Kidney (tissue), 14 donors: ENCODE data around the gene CHRNA10. TPM values are rescaled to one million over a fixed set of nuclear protein-coding genes. Genes with fewer than 3 reads are reported as not detected.

ENCODE experiments used
- DNase-seq, 5 donors: peaks; one replicate each; pipeline ENCODE4 v3.0.0-alpha.2; 2013 to 2020
- FAIRE-seq: peaks from 2 replicates; lab custom pipeline; 2012; peaks lifted over from hg19 to GRCh38; lab: Jason Lieb, UNC
- H3K27ac ChIP-seq, 2 donors: one replicate each; pipeline ENCODE4 v1.7.0; 2013; ENCODE audit warnings: low read depth in 2 of 2, low read length in 2 of 2, inconsistent platforms in 1 of 2
- H3K27me3 ChIP-seq: one replicate; pipeline ENCODE4 v1.7.1; 2013; ENCODE audit warnings: low read length, inconsistent platforms; ENCODE audit not compliant: control insufficient read depth, insufficient read depth
- H3K36me3 ChIP-seq, 3 donors: one replicate each; pipeline versions ENCODE4 v1.7.0 to v1.7.1; 2013; ENCODE audit warnings: low read length in 3 of 3, control low read depth in 1 of 3, inconsistent platforms in 1 of 3; ENCODE audit not compliant: insufficient read depth in 3 of 3, control insufficient read depth in 2 of 3
- H3K4me1 ChIP-seq, 3 donors: one replicate each; pipeline versions ENCODE4 v1.7.0 to v1.7.1; 2013; ENCODE audit warnings: low read length in 3 of 3, inconsistent platforms in 1 of 3, low read depth in 1 of 3; ENCODE audit not compliant: control insufficient read depth in 2 of 3, insufficient read depth in 2 of 3
- H3K4me3 ChIP-seq, 3 donors: one replicate each; pipeline versions ENCODE4 v1.7.0 to v1.8.1; 2013; ENCODE audit warnings: low read length in 3 of 3, control low read depth in 1 of 3, inconsistent platforms in 1 of 3
- H3K9ac ChIP-seq, 3 donors: one replicate each; pipeline versions ENCODE4 v1.7.0 to v1.7.1; 2013; ENCODE audit warnings: low read length in 3 of 3, control low read depth in 1 of 3, inconsistent platforms in 1 of 3
- H3K9me3 ChIP-seq, 3 donors: one replicate each; pipeline versions ENCODE4 v1.7.0 to v1.7.1; 2013; ENCODE audit warnings: low read length in 3 of 3, control low read depth in 1 of 3, inconsistent platforms in 1 of 3; ENCODE audit not compliant: control insufficient read depth in 2 of 3, insufficient read depth in 1 of 3
- CTCF ChIP-seq: IDR thresholded peaks from 3 replicates; pipeline ENCODE4 v1.5.1; 2012; ENCODE audit warnings: mild to moderate bottlenecking, moderate library complexity, borderline replicate concordance; ENCODE audit not compliant: insufficient read depth; ENCODE audit errors: extremely low read depth
- intact Hi-C: fragments of 100-400 bp; cut with DNase I; formaldehyde crosslinking; loops from one replicate; pipeline ENCODE4 v1.11.1; 2022
- polyA plus RNA-seq: library from polyadenylated mRNA; stranded (reverse); fragments of 350-450 nt; fragmentation: Illumina TruSeq; extraction: RNeasy Lipid Tissue Mini Kit (QIAGEN cat#74804); gene quantifications from one replicate; pipeline ENCODE4 v1.2.3, GENCODE V29; 2014; ENCODE audit warnings: low read depth, low replicate concordance; ENCODE audit not compliant: insufficient read depth
- total RNA-seq: library from RNA; stranded (reverse); fragmentation: NEBNext Ultra II Directional; extraction: Animal tissue kit (Norgen Biotek cat#: 25700); gene quantifications from one replicate; pipeline ENCODE4 v1.2.1, GENCODE V29; 2021
- donor health status: control.
- donor health status: control.
- donor health status: control.
- donor health status: control.
- donor health status: control.
- donor health status: DM: yes; HTN: yes; CAD: no.
- donor health status: Normal renal cell carcinoma (clear cell type).

CHRNA10 gene
- total and polyA plus RNA-seq, 2 donors from 2014 or later, result 0.39 to 1.2 TPM

DNA sequence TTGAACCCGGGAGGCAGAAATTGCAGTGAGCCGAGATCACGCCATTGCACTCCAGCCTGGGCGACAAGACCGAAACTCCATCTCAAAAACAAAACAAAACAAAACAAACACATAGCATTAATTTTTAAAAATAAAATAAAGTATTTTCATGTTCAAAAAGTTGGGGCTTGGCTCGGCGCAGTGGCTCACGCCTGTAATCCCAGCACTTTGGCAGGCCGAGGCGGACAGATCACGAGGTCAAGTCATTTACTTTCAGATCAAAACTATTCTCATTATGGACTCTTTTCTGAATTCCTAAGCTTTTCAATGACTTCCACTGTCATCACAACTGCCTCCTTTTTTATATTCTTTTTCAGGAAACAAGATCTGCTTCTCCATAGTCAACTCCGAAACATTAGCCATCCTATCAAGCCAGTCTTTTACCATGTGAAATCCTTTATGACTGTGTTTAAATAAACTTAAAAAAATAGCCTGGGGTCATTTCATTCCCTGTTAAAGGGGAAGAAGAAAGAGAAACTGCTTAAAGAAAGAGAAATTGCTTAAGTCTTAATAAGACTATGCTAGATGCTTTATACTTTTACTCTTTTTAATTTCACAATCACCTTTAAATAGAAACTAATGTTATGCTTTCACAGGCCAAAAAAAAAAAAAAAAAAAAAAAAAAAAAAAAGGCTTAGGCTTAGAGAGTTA lies 13.1 kb upstream of the CHRNA10 start:
- no peak for TF ChIP-seq CTCF
- H3K9me3 ChIP-seq, result no peaks in the 10 kb centered on the region
- DNase-seq (no peak), FAIRE-seq (no peak)
- H3K4me3 ChIP-seq, result no peak overlapping the region
- intact Hi-C loops, result no loop called here
- H3K36me3 ChIP-seq, result peaks cover 17 to 45% (median 38%) of the 10 kb centered on the region in 3 donors
- no peaks in the 10 kb centered on the region for H3K27me3 ChIP-seq
- H3K27ac ChIP-seq, result no peak overlapping the region
- no peak overlapping the region for H3K9ac ChIP-seq
- no peaks in the 10 kb centered on the region for H3K4me1 ChIP-seq

GRCh38 chr11:3683039-3683438 lies 11.9 kb upstream of the CHRNA10 start:
- Histone ChIP-seq H3K27me3 (no peaks in the 10 kb centered on the region), H3K4me1 (no peaks in the 10 kb centered on the region), H3K4me3 (no peak overlapping the region), H3K9me3 (no peaks in the 10 kb centered on the region), H3K9ac (no peak overlapping the region), H3K36me3 (peaks cover 27 to 48% (median 45%) of the 10 kb centered on the region in 3 donors), H3K27ac (no peak overlapping the region)
- no peak for FAIRE-seq
- no peak for TF ChIP-seq CTCF
- intact Hi-C loops, result no loop called here
- DNase-seq, result no peak

- H3K4me3 ChIP-seq, result no peak overlapping the region
- no peak for DNase-seq
- TF ChIP-seq CTCF, result no peak
- H3K27ac ChIP-seq, result no peak overlapping the region
- H3K36me3 ChIP-seq, result peaks cover 27 to 58% (median 52%) of the 10 kb centered on the region in 3 donors
- H3K9ac ChIP-seq, result no peak overlapping the region
- FAIRE-seq, result no peak
- H3K9me3 ChIP-seq, result no peaks in the 10 kb centered on the region
- no peaks in the 10 kb centered on the region for H3K27me3 ChIP-seq
- intact Hi-C loops, result no loop called here
- H3K4me1 ChIP-seq, result no peaks in the 10 kb centered on the region
These were observed 7.9 kb upstream of the CHRNA10 start for GRCh38 chr11:3679077-3679476.
